ENCODE measurements around the gene SLC51B.
"Not testable (repeated sequence)": the region's sequence is repeated elsewhere in the genome, so short reads cannot be mapped to it uniquely, and the experiment has no call there.

The SLC51B gene

DNA sequence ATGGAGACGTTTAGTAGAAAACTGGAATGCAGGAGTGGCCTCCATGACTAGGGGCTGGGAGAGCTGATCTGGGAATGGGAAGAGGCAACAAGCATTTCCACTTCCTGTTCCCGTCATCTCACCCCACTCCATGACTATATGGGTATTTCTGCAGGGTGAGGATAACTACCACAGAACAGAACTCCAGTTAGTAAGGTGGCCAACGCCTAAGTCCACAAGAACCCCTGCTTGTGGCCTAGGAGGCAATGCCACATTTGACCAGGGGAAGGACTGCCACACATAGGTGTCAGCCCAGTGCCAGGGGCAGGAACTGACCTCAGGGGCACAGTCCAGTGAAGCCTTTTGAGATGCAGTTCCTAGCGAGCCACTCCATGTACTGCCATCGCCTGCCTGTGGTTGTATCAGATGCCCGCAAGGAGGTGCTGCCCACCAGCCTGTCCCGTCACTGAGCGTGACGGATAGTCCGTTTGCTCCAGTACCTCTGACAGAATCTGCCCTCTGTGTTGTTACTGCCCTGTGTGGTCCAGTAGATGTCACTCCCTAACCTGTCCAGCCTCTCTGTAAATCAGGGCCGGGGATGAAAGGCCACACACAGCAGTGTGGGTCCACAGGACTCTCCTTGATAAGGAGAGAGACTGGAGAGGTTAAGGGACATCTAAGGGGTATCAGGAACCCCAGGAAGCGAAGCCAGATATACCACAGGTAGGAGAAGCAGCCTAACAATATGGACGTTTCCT is 12.2 kb upstream of the SLC51B start:
- no peak overlapping the region for H3K27ac Mint-ChIP-seq
- H3K36me3 Mint-ChIP-seq (ENCODE audit: low read depth) = peaks cover 12% of the 10 kb centered on the region
- DNase-seq = peak; percentile 48
- peaks cover 18% of the 10 kb centered on the region for H3K4me1 Mint-ChIP-seq (ENCODE audit: low read depth)
- peaks cover 14% of the 10 kb centered on the region for H3K27me3 Mint-ChIP-seq
- no peak overlapping the region for H3K4me3 Mint-ChIP-seq
- H3K9me3 Mint-ChIP-seq = no peaks in the 10 kb centered on the region

DNA sequence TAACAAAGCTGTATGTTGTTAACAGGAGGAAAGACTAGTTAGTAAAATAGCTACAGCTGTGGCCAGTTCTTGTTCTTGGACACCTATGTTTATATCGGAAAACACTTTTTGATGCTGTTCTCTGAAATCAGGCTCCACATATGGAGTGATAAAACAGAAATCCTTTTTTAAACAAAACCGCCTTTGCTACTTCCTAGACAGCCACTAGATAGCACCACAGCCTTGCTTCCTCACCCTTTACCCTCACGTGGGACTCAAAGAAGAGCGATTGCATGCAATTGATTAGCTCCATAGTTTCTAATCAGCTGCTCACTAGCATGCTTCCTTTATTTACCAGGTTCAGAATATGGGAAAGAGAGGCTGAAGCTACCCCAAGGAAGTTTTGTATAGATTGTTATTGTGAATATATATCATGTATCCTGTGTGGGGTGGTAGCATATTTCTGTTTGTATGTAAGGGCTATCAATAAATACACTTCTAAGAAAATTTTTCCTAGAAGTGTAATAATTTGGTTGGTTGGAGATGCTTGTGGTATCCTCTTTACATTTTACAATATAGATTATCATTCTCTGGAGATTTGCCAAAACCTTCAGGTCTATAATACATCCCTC is 11.4 kb upstream of the SLC51B start:
- Mint-ChIP-seq H3K36me3 (ENCODE audit: low read depth) (peaks cover 4% of the 10 kb centered on the region), H3K4me3 (no peak overlapping the region), H3K4me1 (ENCODE audit: low read depth) (peaks cover 12% of the 10 kb centered on the region), H3K27me3 (peaks cover 14% of the 10 kb centered on the region), H3K27ac (no peak overlapping the region), H3K9me3 (no peaks in the 10 kb centered on the region)
- no peak for DNase-seq

DNA sequence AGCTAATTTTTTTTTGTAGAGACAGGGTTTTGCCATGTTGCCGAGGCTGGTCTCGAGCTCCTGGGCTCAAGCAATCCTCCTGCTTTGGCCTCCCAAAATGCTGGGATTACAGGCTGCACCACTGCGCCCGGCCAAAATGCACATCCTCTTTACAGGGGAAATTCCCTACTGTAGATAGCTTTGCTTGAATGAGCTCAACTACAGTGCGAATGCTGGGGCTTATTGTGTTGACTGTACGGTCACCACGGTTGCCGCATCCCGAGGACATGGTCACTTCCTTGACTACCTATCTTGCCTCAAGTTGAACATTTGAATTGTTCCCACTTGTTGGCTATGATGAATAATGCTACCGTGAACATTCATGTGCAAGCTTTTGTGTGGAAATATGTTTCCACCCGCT is 10.5 kb upstream of the SLC51B start:
- H3K27me3 Mint-ChIP-seq = peaks cover 14% of the 10 kb centered on the region
- no peaks in the 10 kb centered on the region for H3K9me3 Mint-ChIP-seq
- H3K4me3 Mint-ChIP-seq = no peak overlapping the region
- peaks cover 12% of the 10 kb centered on the region for H3K4me1 Mint-ChIP-seq (ENCODE audit: low read depth)
- no peak for DNase-seq
- H3K36me3 Mint-ChIP-seq (ENCODE audit: low read depth) = no peaks in the 10 kb centered on the region
- no peak overlapping the region for H3K27ac Mint-ChIP-seq

DNA sequence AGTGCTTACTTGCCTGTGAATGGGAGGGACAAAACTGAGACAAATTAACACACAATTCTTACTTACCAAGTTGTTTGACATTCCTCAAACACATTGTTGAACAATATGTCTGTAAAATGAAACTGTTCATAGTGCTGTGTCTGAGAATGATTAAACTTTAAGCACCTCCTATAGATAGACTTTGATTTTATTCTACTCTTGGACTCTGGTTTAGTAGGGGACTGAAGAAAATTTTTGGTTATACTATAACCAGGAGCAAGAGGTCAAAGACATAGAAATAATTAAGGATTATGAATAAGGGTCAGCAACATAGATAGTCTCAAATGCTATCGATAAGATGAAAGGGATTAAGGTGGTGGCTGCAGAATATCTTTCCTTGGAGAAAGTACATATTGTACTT is 7.9 kb upstream of the SLC51B start:
- DNase-seq = no peak
- H3K27ac Mint-ChIP-seq = no peak overlapping the region
- H3K4me3 Mint-ChIP-seq = no peak overlapping the region
- no peaks in the 10 kb centered on the region for H3K9me3 Mint-ChIP-seq
- peaks cover 3% of the 10 kb centered on the region for H3K27me3 Mint-ChIP-seq
- no peaks in the 10 kb centered on the region for H3K36me3 Mint-ChIP-seq (ENCODE audit: low read depth)
- peaks cover 8% of the 10 kb centered on the region for H3K4me1 Mint-ChIP-seq (ENCODE audit: low read depth)

DNA sequence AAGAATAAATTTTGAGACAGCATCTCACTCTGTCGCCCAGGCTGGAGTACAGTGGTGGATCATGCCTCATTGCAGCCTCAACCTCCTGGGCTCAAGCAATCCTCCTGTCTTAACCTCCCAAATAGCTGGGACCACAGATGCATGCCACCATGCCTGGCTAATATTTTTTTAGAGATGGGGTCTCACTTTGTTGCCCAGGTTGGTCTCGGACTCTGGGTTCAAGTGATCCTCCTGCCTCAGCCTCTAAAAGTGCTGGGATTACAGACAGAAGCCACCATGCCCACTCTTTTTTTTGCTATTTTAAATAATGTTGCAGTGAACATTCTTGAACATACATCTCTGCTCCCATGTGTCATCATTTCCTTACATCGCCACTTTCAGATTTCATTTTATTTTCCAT is 6.8 kb upstream of the SLC51B start:
- no peaks in the 10 kb centered on the region for H3K9me3 Mint-ChIP-seq
- H3K4me1 Mint-ChIP-seq (ENCODE audit: low read depth) = peaks cover 4% of the 10 kb centered on the region
- no peak for DNase-seq
- H3K27ac Mint-ChIP-seq = no peak overlapping the region
- no peaks in the 10 kb centered on the region for H3K27me3 Mint-ChIP-seq
- H3K4me3 Mint-ChIP-seq = no peak overlapping the region
- no peaks in the 10 kb centered on the region for H3K36me3 Mint-ChIP-seq (ENCODE audit: low read depth)

DNA sequence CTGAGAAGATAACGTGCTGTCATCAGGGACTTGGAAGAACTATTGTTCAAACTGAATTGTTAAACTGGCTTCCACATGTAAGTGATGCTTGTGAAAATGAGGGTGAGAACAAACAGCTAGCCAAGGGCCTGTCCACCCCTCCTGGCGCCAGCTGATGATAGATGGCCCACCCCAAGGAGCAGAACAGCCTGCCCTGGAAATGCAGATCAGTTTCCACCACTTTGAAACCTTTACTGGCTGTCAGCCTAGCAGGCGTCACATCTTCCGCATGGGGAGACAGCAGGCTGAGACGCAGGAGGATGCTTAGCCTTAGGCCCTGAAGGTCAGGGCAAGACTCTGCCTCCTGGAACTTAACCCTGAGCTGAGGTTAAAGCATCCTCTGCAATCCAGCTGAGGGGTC is 6.4 kb upstream of the SLC51B start:
- H3K4me1 Mint-ChIP-seq (ENCODE audit: low read depth) = peaks cover under 1% of the 10 kb centered on the region
- no peaks in the 10 kb centered on the region for H3K9me3 Mint-ChIP-seq
- H3K4me3 Mint-ChIP-seq = no peak overlapping the region
- no peaks in the 10 kb centered on the region for H3K36me3 Mint-ChIP-seq (ENCODE audit: low read depth)
- no peak for DNase-seq
- H3K27ac Mint-ChIP-seq = no peak overlapping the region
- no peaks in the 10 kb centered on the region for H3K27me3 Mint-ChIP-seq

DNA sequence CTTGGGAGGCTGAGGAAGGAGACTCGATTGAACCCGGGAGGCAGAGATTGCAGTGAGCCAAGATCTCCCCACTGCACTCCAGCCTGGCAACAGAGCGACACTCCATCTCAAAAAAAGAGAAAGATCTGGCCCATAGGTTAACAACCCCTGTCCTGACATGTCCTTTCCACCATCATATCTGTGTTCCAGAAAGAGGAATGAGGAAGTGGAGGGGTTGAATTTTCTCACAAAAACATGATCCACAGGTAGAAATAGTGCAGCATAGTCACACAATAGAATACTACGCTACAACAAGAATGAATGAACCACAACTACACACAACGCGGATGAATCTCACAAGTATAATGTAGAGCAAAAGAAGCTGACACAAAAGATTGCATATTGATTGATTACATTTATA is 4.7 kb upstream of the SLC51B start:
- H3K27me3 Mint-ChIP-seq = no peaks in the 10 kb centered on the region
- H3K9me3 Mint-ChIP-seq = no peaks in the 10 kb centered on the region
- H3K27ac Mint-ChIP-seq = no peak overlapping the region

DNA sequence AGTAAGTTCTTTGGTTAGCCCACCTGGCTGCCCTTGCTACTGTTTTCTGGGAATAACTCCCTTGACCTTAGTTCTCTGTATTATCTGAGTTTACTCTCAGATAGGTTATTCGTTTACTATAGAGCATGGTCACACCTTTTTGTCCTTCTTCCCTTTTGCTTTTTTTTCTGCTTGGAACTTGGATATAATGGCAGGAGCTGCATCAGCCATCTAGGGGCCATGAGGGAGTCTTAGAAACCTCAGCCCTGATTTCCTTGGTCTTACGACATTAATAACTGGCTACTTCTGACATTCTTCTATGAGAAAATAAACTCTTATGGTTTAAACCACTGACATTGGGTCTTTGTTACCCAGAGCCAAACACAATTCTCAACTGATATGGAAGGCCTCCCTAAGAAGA is 3.4 kb upstream of the SLC51B start:
- no peak overlapping the region for H3K4me3 Mint-ChIP-seq
- H3K27ac Mint-ChIP-seq = no peak overlapping the region
- no peaks in the 10 kb centered on the region for H3K9me3 Mint-ChIP-seq
- no peaks in the 10 kb centered on the region for H3K36me3 Mint-ChIP-seq (ENCODE audit: low read depth)
- DNase-seq = no peak
- H3K4me1 Mint-ChIP-seq (ENCODE audit: low read depth) = peaks cover 5% of the 10 kb centered on the region
- H3K27me3 Mint-ChIP-seq = no peaks in the 10 kb centered on the region

More for the DNA sequence above, 4.7 kb upstream of the SLC51B start:
- DNase-seq = no peak
- no peak overlapping the region for H3K4me3 Mint-ChIP-seq
- peaks cover 5% of the 10 kb centered on the region for H3K4me1 Mint-ChIP-seq (ENCODE audit: low read depth)
- H3K36me3 Mint-ChIP-seq (ENCODE audit: low read depth) = no peaks in the 10 kb centered on the region

DNA sequence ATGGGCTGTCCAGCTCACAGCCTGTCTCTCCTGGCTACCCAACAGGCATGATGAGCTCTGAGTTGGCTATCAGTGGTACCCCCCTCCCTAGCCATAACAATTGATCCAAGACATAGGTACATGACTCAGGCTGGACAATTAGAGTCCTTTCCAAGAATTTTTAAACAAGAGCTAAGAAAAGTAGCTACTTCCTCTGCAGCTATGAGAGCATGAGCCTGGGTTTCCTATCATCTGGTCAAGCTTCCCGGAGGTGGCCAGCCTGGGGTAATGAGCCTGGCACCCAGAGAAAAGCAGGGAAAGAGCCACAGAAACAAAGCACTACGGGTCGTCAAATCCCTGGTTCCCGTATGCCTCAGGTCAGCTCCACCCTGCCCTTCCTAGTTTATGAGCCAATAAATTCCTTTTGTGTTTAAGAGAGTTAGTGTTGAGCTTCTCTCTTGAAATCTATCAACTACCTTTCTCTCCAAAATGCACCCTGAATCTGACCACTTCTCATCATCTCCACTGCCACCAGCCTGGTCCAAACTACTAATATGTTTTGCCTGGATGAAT is 2.3 kb upstream of the SLC51B start:
- DNase-seq = no peak
- H3K27me3 Mint-ChIP-seq = no peaks in the 10 kb centered on the region
- peaks cover 5% of the 10 kb centered on the region for H3K4me1 Mint-ChIP-seq (ENCODE audit: low read depth)
- no peak overlapping the region for H3K27ac Mint-ChIP-seq
- H3K4me3 Mint-ChIP-seq = no peak overlapping the region
- H3K36me3 Mint-ChIP-seq (ENCODE audit: low read depth) = no peaks in the 10 kb centered on the region
- no peaks in the 10 kb centered on the region for H3K9me3 Mint-ChIP-seq

DNA sequence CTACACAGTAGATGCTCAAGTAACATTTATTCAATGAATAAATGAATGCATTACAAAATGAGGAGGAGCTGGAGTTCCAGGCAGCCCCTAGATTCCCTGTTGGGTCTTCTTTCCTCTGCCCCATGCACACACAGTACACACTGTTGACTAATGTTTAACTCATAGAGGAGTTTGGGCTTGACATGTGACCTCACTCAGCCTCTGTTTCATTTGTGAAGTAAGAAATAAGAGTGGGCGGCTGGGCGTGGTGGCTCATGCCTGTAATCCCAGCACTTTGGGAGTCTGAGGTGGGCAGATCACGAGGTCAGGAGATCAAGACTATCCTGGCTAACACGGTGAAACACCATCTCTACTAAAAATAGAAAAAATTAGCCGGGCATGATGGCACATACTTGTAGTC is 969 bp upstream of the SLC51B start:
- not testable (repeated sequence) for H3K27ac Mint-ChIP-seq; H3K4me1 Mint-ChIP-seq (ENCODE audit: low read depth); H3K4me3 Mint-ChIP-seq; H3K9me3 Mint-ChIP-seq; H3K36me3 Mint-ChIP-seq (ENCODE audit: low read depth); DNase-seq; H3K27me3 Mint-ChIP-seq

DNA sequence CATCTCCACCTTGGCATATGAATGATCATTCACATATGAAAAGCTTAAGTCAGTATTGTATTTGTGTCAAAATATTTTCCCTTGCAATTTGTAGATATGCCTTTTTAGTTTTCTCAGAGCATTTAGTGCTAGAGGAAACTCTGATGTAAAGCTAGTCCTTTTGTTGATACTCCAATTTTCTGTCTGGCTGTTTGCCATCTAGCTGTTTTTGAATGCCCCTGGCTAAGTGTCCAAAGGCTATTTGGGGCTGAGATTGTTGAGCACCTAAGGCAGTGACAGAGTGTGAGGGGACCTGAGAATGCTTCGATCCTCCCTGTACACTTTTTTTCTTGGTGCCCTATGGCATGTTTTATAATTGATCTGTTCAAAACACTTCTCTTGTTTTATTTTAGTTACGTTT is 3.1 kb downstream of the SLC51B start:
- Mint-ChIP-seq H3K27me3 (no peaks in the 10 kb centered on the region), H3K27ac (no peak overlapping the region), H3K4me1 (ENCODE audit: low read depth) (peaks cover 19% of the 10 kb centered on the region), H3K4me3 (no peak overlapping the region), H3K9me3 (no peaks in the 10 kb centered on the region), H3K36me3 (ENCODE audit: low read depth) (no peaks in the 10 kb centered on the region)
- no peak for DNase-seq

DNA sequence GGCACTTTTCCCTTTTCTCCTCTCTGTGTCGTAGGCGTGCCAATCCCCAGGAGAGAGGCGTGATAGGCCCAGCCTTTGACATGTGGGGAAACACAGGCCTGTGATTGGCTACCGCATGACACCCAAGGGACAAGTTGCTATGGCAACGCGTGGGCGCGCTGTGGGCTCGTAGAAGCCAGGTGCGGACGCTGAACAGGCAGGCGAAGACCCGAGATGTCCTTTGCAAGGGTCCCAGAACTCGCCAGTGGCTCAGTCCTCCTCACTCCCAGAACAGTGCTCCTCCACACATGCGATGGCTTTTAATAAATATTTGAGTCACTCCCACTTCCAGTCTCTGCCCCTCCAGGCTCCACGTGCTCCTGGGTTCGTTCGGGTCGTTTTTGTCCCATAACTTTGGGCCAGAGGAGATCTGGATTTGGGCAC is 4.2 kb downstream of the SLC51B start:
- no peaks in the 10 kb centered on the region for H3K9me3 Mint-ChIP-seq
- H3K4me3 Mint-ChIP-seq = peak overlapping the region; percentile 49
- no peaks in the 10 kb centered on the region for H3K27me3 Mint-ChIP-seq
- H3K27ac Mint-ChIP-seq = peak overlapping the region; percentile 52
- peak; percentile 88 for DNase-seq
- H3K4me1 Mint-ChIP-seq (ENCODE audit: low read depth) = peaks cover 13% of the 10 kb centered on the region
- H3K36me3 Mint-ChIP-seq (ENCODE audit: low read depth) = no peaks in the 10 kb centered on the region

DNA sequence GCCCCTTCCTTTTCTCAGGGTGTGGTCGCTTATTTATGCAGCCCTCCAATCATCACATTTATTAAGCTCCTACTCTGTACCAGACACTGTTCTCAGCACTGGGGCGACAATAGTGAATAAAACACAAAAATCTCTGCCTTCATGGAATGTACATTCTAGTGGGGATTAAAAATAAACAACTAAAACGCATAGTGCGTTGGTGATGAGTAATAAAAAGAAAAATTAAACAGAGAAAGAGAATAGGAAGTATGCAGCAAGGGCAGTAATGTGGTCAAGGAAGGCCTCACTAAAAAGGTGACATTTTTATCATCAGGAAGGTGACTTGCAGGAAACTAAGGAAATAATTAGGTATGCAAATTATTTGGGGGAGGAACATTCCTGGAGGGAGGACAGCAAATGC is 5.1 kb downstream of the SLC51B start:
- no peaks in the 10 kb centered on the region for H3K27me3 Mint-ChIP-seq
- no peaks in the 10 kb centered on the region for H3K36me3 Mint-ChIP-seq (ENCODE audit: low read depth)
- H3K27ac Mint-ChIP-seq = no peak overlapping the region
- peaks cover 13% of the 10 kb centered on the region for H3K4me1 Mint-ChIP-seq (ENCODE audit: low read depth)
- H3K4me3 Mint-ChIP-seq = no peak overlapping the region
- DNase-seq = no peak
- no peaks in the 10 kb centered on the region for H3K9me3 Mint-ChIP-seq

DNA sequence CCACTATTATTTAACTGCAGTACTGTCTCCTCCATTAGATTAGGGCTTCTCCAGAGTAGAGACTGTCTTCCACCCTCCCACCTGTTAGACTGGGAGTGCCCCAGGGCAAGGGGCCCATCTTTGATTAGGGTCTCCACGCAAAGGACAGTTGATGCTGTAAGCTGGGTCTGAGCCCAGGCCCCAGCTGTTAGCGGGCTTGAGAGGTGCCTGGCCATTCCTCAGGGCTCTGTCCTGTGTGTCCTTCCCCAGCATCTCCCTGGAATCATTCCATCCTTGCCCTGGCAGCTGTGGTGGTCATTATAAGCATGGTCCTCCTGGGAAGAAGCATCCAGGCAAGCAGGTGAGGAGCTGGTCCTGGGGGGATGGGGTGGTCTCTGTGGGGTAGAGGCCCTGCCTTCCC is 6.1 kb downstream of the SLC51B start:
- Mint-ChIP-seq H3K9me3 (no peaks in the 10 kb centered on the region), H3K36me3 (ENCODE audit: low read depth) (no peaks in the 10 kb centered on the region), H3K4me3 (no peak overlapping the region), H3K27ac (no peak overlapping the region), H3K27me3 (no peaks in the 10 kb centered on the region), H3K4me1 (ENCODE audit: low read depth) (peaks cover 13% of the 10 kb centered on the region)
- DNase-seq = no peak

DNA sequence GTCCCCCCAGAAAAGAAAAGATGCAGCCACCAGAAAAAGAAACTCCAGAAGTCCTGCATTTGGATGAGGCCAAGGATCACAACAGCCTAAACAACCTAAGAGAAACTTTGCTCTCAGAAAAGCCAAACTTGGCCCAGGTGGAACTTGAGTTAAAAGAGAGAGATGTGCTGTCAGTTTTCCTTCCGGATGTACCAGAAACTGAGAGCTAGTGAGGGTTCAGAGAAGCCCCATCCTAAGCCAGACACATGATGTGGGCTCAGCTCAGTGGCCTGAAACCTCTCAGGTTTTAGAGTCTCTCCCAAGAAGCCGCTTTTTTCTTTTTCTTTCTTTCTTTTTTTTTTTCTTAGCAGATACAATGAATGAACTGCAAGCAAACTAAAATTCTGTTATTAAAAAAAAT is 7.8 kb downstream of the SLC51B start:
- Mint-ChIP-seq H3K4me3 (no peak overlapping the region), H3K27me3 (no peaks in the 10 kb centered on the region), H3K9me3 (no peaks in the 10 kb centered on the region), H3K27ac (no peak overlapping the region), H3K36me3 (ENCODE audit: low read depth) (no peaks in the 10 kb centered on the region), H3K4me1 (ENCODE audit: low read depth) (peaks cover 13% of the 10 kb centered on the region)
- DNase-seq = no peak

Data from activated T-cell treated with anti-CD3 and anti-CD28 coated beads, Interleukin-2, amount 50 U/mL, for 24 hours (primary cell).